Measurements from ENCODE around the gene PPIL3. TPM values are rescaled to one million over a fixed set of nuclear protein-coding genes. Genes with fewer than 3 reads are reported as not detected.

PPIL3 gene
- total RNA-seq: 49.8 TPM

GRCh38 chr2:200888704-200889625 lies at the start of gene PPIL3, which contains the start of gene NIF3L1:
Gene PPIL3, minus strand, starts transcription at chr2:200889077. Its CDS starts 1,462 bp downstream, at chr2:200887615.
Gene NIF3L1, plus strand, starts transcription at chr2:200889371. Its CDS starts 2,573 bp downstream, at chr2:200891944.

DNA sequence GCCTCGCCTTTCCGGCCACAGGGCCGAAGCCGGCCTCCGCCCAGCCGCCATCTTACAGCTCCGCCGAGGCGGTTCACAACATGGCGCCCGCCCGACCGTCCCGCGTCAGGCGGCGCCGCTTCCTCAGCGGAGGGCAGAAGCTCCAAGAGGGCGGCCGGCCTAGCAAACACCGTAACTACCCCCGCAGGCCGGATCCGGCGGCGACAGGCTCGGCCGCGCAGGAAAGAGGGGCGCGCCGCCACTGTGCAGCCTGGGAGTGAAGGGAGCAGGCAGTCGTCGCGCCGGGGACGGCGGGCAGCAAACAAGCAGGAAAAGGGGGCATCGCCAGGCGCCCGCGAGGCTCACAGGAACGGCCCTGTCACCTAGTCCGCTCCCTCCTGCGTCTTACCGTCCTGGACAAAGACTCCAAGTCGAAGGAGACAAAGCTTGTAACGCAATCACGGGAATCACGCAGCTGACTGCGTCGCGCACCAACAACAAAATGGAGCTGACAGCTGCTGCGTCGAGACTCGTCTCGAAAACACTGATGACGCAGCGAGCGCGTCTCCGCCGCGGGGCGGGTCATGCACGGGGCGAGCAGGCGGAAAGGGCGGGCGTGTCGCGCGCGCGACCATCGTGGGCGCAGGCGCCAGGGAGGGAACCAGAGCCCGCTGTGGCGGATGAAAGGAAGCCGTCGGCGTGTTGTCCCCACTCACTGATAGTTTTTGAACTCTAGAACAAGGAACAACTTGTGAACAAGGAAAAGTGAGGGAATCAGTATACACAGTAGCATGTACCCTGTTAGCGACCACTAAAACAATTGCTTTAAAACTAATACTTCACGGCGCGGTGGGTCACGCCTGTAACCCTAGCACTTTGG lies 24.5 kb downstream of the PPIL3 start, which contains the start of gene CLK1:
CLK1 (minus strand) TSS at position 483 of the 859 bp plus-strand sequence. CDS start 2,796 bp downstream, outside the sequence.

Small RNAs within 50 kb of the gene (small RNA-seq; reads per million reads assigned to genes)
- not detected for gene RF00019 (ENCODE audit: low replicate concordance)
- not detected for gene RNA5SP115 (ENCODE audit: low replicate concordance)
- gene RNU6-312P (ENCODE audit: low replicate concordance): not detected
- not detected for gene RNU6-31P (ENCODE audit: low replicate concordance)
- gene RNU6-762P (ENCODE audit: low replicate concordance): not detected

Other genes starting within 250 kb of the PPIL3 start
- 353 TPM for gene BZW1, start 77.2 kb downstream of the PPIL3 start, total RNA-seq
- gene CLK1, start 24.4 kb downstream of the PPIL3 start, total RNA-seq: 249 TPM
- 34.4 TPM for gene NIF3L1, start 294 bp upstream of the PPIL3 start, total RNA-seq
- gene ORC2, start 74.6 kb upstream of the PPIL3 start, total RNA-seq: 28.2 TPM
- gene HYCC2, start 182.6 kb upstream of the PPIL3 start, total RNA-seq: 68.5 TPM
- gene NDUFB3, start 182.9 kb upstream of the PPIL3 start, total RNA-seq: 23.2 TPM
- gene CFLAR, start 227.1 kb upstream of the PPIL3 start, total RNA-seq: 52.0 TPM

All from parietal lobe (tissue), 2 donors.